ENCODE data around the gene ABCC10. TPM values are rescaled to one million over a fixed set of nuclear protein-coding genes. Genes with fewer than 3 reads are reported as not detected.

Gene ABCC10
- total RNA-seq, 1 donor from 2014 or later: 74.6 TPM

DNA sequence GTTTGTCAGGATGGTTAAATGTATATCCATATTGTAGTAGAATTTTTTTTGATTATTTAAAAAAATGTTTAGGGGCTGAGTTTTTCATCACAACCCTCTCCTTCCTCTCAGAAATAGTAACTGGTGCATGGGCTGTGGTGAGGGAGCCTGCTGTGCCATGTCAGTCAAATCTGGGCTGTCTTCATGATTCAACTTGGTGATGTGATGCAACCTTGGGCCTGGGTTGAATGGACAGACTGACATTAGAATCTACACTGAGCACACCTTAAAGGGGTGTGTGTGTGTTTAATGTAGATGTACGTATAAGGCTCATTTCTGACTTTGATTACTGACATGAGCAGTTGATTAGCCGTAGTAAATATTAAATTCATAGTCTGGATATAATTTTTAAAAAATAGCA lies 53.7 kb downstream of the ABCC10 start:
- no peak overlapping the region for H3K4me3 Mint-ChIP-seq
- H3K36me3 Mint-ChIP-seq (ENCODE audit: low read depth): peaks cover 26% of the 10 kb centered on the region
- TF ChIP-seq, protein P1, sequence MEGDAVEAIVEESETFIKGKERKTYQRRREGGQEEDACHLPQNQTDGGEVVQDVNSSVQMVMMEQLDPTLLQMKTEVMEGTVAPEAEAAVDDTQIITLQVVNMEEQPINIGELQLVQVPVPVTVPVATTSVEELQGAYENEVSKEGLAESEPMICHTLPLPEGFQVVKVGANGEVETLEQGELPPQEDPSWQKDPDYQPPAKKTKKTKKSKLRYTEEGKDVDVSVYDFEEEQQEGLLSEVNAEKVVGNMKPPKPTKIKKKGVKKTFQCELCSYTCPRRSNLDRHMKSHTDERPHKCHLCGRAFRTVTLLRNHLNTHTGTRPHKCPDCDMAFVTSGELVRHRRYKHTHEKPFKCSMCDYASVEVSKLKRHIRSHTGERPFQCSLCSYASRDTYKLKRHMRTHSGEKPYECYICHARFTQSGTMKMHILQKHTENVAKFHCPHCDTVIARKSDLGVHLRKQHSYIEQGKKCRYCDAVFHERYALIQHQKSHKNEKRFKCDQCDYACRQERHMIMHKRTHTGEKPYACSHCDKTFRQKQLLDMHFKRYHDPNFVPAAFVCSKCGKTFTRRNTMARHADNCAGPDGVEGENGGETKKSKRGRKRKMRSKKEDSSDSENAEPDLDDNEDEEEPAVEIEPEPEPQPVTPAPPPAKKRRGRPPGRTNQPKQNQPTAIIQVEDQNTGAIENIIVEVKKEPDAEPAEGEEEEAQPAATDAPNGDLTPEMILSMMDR (IDR thresholded peaks at IDR 0.05): no peak
- peaks cover 44% of the 10 kb centered on the region for H3K4me1 Mint-ChIP-seq
- CTCF ChIA-PET: no interaction called here
- POLR2A ChIA-PET: no interaction called here
- no peak overlapping the region for H3K27ac Mint-ChIP-seq
- DNase-seq (no peak), ATAC-seq (ENCODE audit: low read depth) (no peak)
- no peaks in the 10 kb centered on the region for H3K27me3 Mint-ChIP-seq
- intact Hi-C loops (cut with micrococcal nuclease): no loop called here
- H3K9me3 Mint-ChIP-seq: no peaks in the 10 kb centered on the region

DNA sequence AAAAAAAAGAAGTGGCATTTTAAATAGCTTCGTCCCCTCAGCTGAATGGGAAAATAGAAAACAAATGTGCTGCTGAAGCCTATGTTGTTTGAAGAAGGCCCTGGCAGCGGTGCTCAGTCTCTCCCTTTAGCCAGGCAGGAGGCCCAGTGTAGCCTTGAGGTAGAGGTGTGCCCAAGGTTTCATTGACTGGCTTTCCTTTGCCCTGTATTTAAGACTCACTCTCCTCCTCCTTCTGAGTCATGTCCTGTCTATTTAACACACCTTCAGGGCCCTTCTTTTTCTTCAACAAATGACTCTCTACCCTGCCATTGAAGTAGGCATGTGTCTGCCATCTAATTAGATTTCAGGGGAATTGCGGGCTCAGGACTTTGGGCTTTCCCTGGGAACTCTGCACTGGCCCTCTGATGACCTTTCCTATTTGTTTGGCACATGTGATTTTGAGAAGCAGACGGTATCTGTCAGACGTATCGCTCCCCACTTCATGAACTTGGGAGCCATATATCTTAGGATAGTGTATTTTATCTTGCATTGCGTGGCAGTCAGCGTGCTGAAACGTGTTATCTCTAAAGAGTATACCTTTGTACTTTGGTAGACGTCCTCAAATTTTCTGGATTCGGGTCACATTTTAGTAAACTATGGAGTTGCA lies 54.4 kb downstream of the ABCC10 start:
- intact Hi-C loops (cut with micrococcal nuclease): no loop called here
- H3K4me3 Mint-ChIP-seq: no peak overlapping the region
- ATAC-seq (ENCODE audit: low read depth) (no peak), DNase-seq (no peak)
- no peak overlapping the region for H3K27ac Mint-ChIP-seq
- TF ChIP-seq, protein P1 (IDR thresholded peaks at IDR 0.05): no peak
- ChIA-PET POLR2A (interaction anchor here (0.6 kb wide), 1 partner anchor 290 kb away, joined by 4 read pairs; no protein-coding TSS in a partner anchor), CTCF (no interaction called here)
- peaks cover 28% of the 10 kb centered on the region for H3K36me3 Mint-ChIP-seq (ENCODE audit: low read depth)
- peaks cover 41% of the 10 kb centered on the region for H3K4me1 Mint-ChIP-seq
- H3K9me3 Mint-ChIP-seq: no peaks in the 10 kb centered on the region
- no peaks in the 10 kb centered on the region for H3K27me3 Mint-ChIP-seq

DNA sequence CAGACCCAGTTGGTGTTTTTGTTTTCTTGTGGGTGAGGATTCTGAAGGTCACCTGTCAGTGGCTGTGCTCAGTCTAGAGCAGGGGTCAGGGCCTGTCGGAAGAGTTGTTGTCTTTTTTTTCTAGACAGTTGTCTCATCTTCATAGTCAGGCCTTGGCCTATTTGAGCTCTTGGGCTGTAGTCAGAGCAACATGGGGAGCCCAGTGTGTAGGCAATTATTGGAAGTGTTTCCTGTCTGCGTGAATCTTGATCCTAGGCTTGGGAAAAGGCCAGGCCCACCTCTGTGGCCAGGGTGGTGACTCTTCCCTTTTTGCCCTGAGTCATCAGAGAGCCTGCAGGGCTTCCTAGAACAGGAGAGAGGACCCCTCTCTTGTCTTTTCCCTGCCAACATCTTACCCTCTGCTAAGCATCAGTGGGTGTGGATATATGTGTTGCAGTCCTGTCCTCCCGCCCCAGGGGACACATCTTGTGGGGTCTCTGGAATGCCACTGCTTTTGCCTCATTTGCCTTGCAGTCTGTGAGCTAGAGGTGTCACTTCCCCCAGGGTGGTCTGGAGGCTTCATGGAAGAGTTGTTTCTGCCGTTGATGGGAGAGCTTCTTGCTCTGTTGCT lies 61.4 kb downstream of the ABCC10 start:
- no peak overlapping the region for H3K27ac Mint-ChIP-seq
- CTCF ChIA-PET: interaction anchor here (0.9 to 2.0 kb wide), 2 partner anchors 14 to 18 kb away, joined by 3 to 7 read pairs; no protein-coding TSS in a partner anchor
- POLR2A ChIA-PET: interaction anchor here (1.9 kb wide), 1 partner anchor 12 kb away, joined by 5 read pairs; the partner anchor contains the start of gene TJAP1
- ATAC-seq (ENCODE audit: low read depth) (no peak), DNase-seq (no peak)
- no peaks in the 10 kb centered on the region for H3K9me3 Mint-ChIP-seq
- H3K4me1 Mint-ChIP-seq: no peaks in the 10 kb centered on the region
- TF ChIP-seq, protein P1 (IDR thresholded peaks at IDR 0.05): no peak
- intact Hi-C loops (cut with micrococcal nuclease): no loop called here
- no peak overlapping the region for H3K4me3 Mint-ChIP-seq
- H3K27me3 Mint-ChIP-seq: no peaks in the 10 kb centered on the region
- peaks cover 43% of the 10 kb centered on the region for H3K36me3 Mint-ChIP-seq (ENCODE audit: low read depth)

- Mint-ChIP-seq H3K4me1 (peaks cover 2% of the 10 kb centered on the region), H3K4me3 (no peak overlapping the region), H3K36me3 (ENCODE audit: low read depth) (peaks cover 46% of the 10 kb centered on the region), H3K27me3 (no peaks in the 10 kb centered on the region), H3K9me3 (no peaks in the 10 kb centered on the region), H3K27ac (no peak overlapping the region)
- DNase-seq (no peak), ATAC-seq (ENCODE audit: low read depth) (no peak)
- TF ChIP-seq, protein P1 (IDR thresholded peaks at IDR 0.05): no peak
- ChIA-PET CTCF (interaction anchor here (0.9 to 2.0 kb wide), 2 partner anchors 14 to 17 kb away, joined by 3 to 7 read pairs; no protein-coding TSS in a partner anchor), POLR2A (interaction anchor here (1.9 kb wide), 1 partner anchor 12 kb away, joined by 5 read pairs; the partner anchor contains the start of gene TJAP1)
- intact Hi-C loops (cut with micrococcal nuclease): no loop called here
Observed at GRCh38 chr6:43489277-43490072, 62.1 kb downstream of the ABCC10 start.

- intact Hi-C loops (cut with micrococcal nuclease): no loop called here
- H3K36me3 Mint-ChIP-seq (ENCODE audit: low read depth): peaks cover 40% of the 10 kb centered on the region
- ATAC-seq (ENCODE audit: low read depth) (no peak), DNase-seq (no peak)
- H3K4me1 Mint-ChIP-seq: peaks cover 7% of the 10 kb centered on the region
- no peaks in the 10 kb centered on the region for H3K27me3 Mint-ChIP-seq
- CTCF ChIA-PET: no interaction called here
- no peak overlapping the region for H3K27ac Mint-ChIP-seq
- H3K9me3 Mint-ChIP-seq: no peaks in the 10 kb centered on the region
- H3K4me3 Mint-ChIP-seq: no peak overlapping the region
- POLR2A ChIA-PET: interaction anchor here (1.9 kb wide), 1 partner anchor 13 kb away, joined by 5 read pairs; the partner anchor contains the start of gene TJAP1
- TF ChIP-seq, protein P1 (IDR thresholded peaks at IDR 0.05): no peak
Observed at GRCh38 chr6:43490523-43490939, 63.2 kb downstream of the ABCC10 start.
